Activated naive CD8-positive, alpha-beta T cell treated with anti-CD3 and anti-CD28 coated beads, Interleukin-2, amount 50 U/mL, for 16 hours (primary cell): Measurements from ENCODE around the gene DYSF.

Source experiments
- DNase-seq: peaks from one replicate; pipeline ENCODE4 v3.0.0-alpha.2; 2020; ENCODE audit warnings: low read depth, low spot score

Gene DYSF

GRCh38 chr2:71672826-71673795 is 219.8 kb downstream of the DYSF start:
- no peak for DNase-seq

GRCh38 chr2:71674158-71674851 is 220.9 kb downstream of the DYSF start:
- no peak for DNase-seq

DNA sequence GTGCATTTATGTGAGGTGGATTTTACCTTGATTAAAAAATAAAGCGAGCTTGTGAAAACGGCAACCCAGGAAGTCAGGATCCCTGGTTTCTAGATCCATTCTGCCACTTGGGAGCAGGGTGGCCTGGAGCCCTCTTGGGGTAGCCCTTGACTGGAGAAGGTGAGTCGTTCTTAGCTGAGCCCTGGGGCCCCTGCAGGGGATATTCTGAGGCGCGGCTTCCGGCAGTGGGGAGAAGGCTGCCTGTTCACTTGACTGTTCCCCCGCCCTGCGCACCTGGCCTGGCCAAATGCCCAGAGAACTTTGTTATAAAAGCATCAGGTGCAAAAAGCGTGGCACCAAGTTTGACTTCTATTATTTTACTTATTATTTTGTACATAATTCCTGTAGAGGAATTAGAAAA is 221.9 kb downstream of the DYSF start:
- no peak for DNase-seq

DNA sequence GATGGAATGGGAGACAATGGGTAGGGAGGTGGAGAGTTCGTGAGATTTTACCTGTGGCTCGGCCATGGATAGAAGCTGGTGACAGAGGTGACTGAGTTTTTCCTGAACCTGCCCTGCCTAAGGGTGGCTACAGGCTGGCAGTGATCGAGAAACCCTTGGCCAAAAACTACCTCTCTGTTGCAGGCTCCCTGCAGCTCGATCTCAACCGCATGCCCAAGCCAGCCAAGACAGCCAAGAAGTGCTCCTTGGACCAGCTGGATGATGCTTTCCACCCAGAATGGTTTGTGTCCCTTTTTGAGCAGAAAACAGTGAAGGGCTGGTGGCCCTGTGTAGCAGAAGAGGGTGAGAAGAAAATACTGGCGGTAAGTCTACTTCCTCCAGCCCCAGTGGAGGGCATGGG is 225.5 kb downstream of the DYSF start:
- no peak for DNase-seq

DNA sequence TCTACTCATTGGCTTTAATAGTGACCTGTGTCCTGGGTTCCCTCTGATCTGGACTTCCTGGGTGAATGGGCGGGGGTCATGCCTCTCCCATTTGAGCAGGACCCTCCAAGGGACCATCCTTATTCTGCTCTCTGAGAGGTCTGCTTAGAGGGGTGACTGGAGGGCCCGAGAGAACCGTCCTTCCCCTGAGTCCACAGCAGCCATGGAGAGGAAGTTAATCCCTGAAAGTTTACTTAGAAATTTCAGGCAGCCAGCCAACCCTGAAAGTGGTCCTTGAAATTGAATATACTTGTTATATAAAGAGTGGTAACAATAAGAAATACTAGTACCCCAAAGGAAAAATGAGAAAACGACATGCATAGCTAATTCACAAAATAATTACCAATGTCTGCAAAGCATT is 226.1 kb downstream of the DYSF start:
- DNase-seq: no peak

DNA sequence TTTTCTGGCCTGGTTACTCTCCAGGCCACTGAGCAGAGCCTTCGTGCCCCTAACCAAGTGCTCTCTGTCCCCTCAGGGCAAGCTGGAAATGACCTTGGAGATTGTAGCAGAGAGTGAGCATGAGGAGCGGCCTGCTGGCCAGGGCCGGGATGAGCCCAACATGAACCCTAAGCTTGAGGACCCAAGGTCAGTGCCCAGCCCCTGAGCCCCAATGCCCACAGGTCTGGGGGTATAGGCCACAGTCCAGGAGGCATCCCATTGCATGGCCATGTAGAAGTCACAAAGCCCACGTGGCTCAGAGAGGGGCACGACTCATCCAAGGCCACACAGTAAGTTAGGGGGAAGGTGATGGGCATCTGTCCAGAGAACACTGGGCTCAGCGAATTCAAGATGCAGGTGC is 227.6 kb downstream of the DYSF start:
- DNase-seq: no peak

DNA sequence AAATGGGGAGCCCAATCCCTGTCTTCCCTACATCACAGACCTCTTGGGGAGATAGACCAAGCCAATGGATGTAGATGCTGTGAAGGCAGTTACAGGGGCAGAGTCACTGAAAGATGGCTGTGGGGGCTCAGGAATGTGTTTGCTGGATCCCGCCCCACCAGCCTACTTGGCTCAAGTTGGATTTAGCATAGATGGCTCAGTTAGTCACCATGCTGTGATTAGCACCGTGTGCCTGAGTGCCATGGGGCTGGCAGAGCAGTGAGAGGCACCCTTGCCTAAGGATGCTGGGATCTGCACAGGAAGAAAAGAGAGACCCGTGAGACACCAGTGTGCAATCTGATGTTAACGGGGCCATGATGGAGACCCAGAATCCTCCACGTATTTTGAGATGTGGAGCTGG is 228.3 kb downstream of the DYSF start:
- no peak for DNase-seq

DNA sequence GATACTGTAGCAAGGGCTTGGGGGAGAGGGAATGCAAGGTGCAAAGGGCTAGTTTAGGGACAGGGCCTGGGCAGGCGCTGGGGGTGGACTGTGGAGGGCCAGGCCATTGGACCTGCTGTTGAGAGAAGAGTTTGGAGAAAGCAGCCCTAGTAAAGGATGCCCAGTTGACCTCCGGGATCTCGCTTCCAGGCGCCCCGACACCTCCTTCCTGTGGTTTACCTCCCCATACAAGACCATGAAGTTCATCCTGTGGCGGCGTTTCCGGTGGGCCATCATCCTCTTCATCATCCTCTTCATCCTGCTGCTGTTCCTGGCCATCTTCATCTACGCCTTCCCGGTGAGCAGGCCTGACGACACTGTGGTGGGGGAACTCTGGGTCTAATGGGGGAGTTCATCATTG is 229.0 kb downstream of the DYSF start:
- DNase-seq: no peak

DNA sequence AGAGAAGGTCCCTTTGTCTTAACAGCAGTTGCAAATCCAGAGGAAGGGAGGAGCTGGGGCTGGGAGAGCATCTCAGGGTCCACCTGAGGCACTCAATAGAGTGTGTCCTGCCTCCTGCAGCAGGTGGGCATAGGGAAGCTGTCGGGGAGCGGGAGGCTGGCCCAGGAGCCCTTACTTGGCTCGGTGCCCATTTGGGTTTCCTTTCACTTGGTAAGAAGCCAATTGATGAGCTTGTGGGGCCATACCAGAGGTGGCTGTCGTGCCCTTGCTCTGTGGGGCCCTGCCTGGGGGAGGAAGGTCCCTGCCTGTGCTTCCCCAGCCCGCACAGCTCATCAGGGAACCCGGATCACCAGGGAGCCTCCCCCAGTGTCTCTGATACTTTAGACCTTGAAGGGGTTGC is 229.7 kb downstream of the DYSF start:
- DNase-seq: no peak

GRCh38 chr2:71683666-71684065 is 230.3 kb downstream of the DYSF start:
- no peak for DNase-seq

DNA sequence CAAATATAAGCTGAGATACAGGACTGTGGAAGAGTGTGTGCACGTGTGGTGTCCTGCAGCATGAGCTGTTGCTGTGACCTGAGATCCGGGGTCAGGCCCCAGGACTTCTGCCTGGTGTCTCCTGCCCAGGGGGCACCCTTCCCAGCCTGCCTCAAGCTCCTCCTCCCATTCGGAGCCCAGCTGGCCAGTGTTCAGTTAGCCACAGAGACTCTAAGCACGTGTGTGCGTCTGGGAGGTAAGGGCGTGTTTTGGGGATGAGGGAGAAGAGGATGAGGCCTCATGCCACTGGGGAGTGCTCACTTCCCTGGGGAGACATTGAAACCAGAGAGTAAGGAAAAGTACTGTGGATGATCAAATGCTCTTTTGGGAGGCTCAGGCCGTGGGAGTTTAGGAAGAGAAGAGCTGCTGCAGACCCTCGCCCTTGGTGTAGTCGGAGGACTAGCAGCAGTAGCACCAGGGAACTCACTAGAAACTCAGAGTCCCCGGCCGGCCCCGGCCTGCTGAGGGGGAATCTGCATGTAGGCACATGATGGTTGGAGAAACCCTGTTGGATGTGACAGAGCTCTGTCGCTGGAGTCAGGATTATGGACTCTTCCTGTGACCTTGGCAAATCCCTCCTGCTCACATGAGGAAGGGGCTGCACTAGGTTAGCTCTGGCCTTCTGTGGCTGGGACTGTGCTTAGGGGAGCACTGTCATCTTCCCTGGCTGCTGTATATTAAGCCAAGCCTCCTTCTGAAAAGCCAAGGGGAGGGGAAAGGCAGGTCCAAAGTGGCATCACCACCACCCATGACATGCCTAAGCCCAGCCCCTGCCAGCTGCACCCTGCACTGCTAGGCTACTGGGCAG is 231.1 kb downstream of the DYSF start:
- DNase-seq: no peak

GRCh38 chr2:71685073-71685848 is 231.9 kb downstream of the DYSF start:
- DNase-seq: no peak

GRCh38 chr2:71685941-71686611 is 232.7 kb downstream of the DYSF start:
- no peak for DNase-seq

GRCh38 chr2:71686781-71687180 is 233.4 kb downstream of the DYSF start:
- DNase-seq: no peak

DNA sequence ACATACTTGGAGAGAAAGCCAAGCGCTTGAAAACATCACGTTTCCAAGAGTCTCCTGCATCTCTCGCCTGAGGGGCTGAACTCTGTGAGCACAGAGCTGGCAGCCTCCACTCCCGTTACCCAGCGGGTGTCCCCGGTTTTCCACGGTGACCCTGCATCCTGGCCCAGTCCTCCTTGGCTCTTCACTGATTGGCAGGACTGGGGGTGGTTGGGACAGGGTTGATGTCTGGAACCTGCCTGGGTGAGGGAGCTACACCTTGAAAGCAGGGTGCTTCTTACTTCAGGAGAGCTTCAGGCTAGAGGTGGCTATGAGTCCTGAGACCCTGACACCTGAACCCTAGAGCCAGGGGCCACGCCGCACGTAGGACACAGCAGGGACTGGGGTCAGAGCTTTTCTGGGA is 234.1 kb downstream of the DYSF start:
- no peak for DNase-seq

DNA sequence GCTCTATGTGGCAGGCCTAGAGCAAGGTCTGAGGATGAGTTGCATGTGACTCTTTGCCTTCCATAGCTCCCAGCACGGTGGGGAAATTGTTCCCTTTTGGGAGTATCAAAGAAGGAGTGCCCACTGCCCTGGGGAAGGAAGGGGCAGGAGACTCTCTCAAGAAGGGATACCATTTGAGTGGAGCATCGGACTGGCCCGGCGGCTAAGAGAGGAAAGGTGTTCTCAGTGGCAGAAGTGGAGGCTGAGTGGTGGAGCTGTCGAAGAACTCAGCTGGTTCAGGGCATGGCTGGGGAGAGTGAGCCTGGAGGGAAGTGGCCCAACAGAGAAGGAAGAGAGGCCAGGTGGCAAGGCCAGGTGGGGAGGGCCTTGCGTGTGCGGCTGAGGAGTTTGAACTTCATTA is 235.2 kb downstream of the DYSF start:
- DNase-seq: no peak

- no peak for DNase-seq
Measured at GRCh38 chr2:71689393-71689792, 236.0 kb downstream of the DYSF start.

DNA sequence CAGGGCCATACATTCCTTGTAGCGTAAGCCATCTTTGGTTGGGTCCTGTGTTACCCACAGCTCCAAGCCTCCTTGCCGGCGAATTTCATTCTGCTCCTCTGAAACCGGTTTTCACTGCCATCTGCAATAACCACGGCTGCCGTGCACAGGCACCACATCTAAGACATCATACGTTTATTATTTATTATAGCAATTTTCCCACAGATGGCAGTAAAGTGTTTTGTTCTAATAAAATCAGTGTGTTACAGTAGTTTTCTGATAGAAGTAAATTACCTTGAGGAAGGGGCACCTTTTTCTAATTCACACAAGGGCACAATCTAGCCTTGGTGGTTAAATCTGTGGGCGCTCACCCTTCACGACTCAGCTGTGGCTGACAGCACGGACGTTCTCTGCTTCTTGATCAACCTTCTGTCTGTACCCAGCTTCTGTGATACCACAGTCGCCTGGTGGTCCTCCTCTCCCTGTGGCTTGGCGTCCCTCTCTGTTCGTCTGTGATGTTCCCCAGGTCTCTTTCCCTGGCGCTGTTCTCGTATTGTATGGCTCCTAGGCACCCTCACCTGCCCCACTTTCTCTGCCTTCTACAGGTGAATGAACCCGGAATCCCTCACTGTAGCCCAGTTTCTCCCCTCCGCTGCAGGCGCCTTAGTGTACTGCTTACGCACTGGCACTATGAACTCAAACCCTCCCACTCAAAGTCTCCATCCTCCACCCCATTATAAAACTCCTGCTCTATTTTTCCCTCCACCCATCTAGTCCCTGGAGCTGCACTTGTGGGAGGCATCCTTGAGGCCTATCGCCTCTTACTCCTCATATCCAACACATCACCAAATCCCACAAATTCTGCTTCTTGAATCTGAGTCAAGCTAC is 236.8 kb downstream of the DYSF start:
- DNase-seq: no peak

- no peak for DNase-seq
Measured at GRCh38 chr2:71690876-71691475, 237.6 kb downstream of the DYSF start.
